ENCODE data around the gene PSPC1. TPM values are rescaled to one million over a fixed set of nuclear protein-coding genes. Genes with fewer than 3 reads are reported as not detected.
"Not testable (repeated sequence)": the region's sequence is repeated elsewhere in the genome, so short reads cannot be mapped to it uniquely, and the experiment has no call there.

The PSPC1 gene
- total RNA-seq (2012; rRNA removed), result 41.1 and 48.4 TPM in 2 replicates

- Histone ChIP-seq H3K4me2 (ENCODE audit: low read length) (peak within 1 kb of the TSS; percentile 72), H3K9ac (ENCODE audit: low read depth, low read length) (peak within 1 kb of the TSS; percentile 97), H3K4me3 (ENCODE audit: low read length) (peak within 1 kb of the TSS; percentile 99)
- H3K4me1 ChIP-seq (ENCODE audit: control insufficient read depth, insufficient read depth, low read length); H3K27me3 ChIP-seq (ENCODE audit: control insufficient read depth, insufficient read depth, low read length); H3K9me3 ChIP-seq (replicated peaks; ENCODE audit: low read length); H3K36me3 ChIP-seq (ENCODE audit: insufficient read depth, low read length): not testable (repeated sequence)
Observed at GRCh38 chr13:19782727-19783682, at the start of gene PSPC1. PSPC1 (minus strand) TSS chr13:19782945; CDS start chr13:19782757, 188 bp downstream.

- H3K4me1 ChIP-seq (ENCODE audit: control insufficient read depth, insufficient read depth, low read length), result no peaks in the 10 kb centered on the region
- no peaks in the 10 kb centered on the region for H3K9me3 ChIP-seq (replicated peaks; ENCODE audit: low read length)
- H3K9ac ChIP-seq (ENCODE audit: low read depth, low read length), result no peak overlapping the region
- peaks cover 31% of the 10 kb centered on the region for H3K36me3 ChIP-seq (ENCODE audit: insufficient read depth, low read length)
- H3K4me3 ChIP-seq (ENCODE audit: low read length), result no peak overlapping the region
- no peak overlapping the region for H3K4me2 ChIP-seq (ENCODE audit: low read length)
- no peaks in the 10 kb centered on the region for H3K27me3 ChIP-seq (ENCODE audit: control insufficient read depth, insufficient read depth, low read length)
Observed at GRCh38 chr13:19822673-19823072, 39.9 kb upstream of the PSPC1 start.

GRCh38 chr13:19818223-19818842 lies 35.6 kb upstream of the PSPC1 start:
- no peak overlapping the region for H3K4me3 ChIP-seq (ENCODE audit: low read length)
- H3K9me3 ChIP-seq (replicated peaks; ENCODE audit: low read length), result no peaks in the 10 kb centered on the region
- H3K4me2 ChIP-seq (ENCODE audit: low read length), result no peak overlapping the region
- H3K9ac ChIP-seq (ENCODE audit: low read depth, low read length), result no peak overlapping the region
- H3K27me3 ChIP-seq (ENCODE audit: control insufficient read depth, insufficient read depth, low read length), result no peaks in the 10 kb centered on the region
- peaks cover 21% of the 10 kb centered on the region for H3K36me3 ChIP-seq (ENCODE audit: insufficient read depth, low read length)
- H3K4me1 ChIP-seq (ENCODE audit: control insufficient read depth, insufficient read depth, low read length), result no peaks in the 10 kb centered on the region

GRCh38 chr13:19817510-19818158 lies 34.9 kb upstream of the PSPC1 start:
- Histone ChIP-seq H3K9ac (ENCODE audit: low read depth, low read length) (no peak overlapping the region), H3K4me2 (ENCODE audit: low read length) (no peak overlapping the region), H3K9me3 (replicated peaks; ENCODE audit: low read length) (no peaks in the 10 kb centered on the region), H3K27me3 (ENCODE audit: control insufficient read depth, insufficient read depth, low read length) (no peaks in the 10 kb centered on the region), H3K4me1 (ENCODE audit: control insufficient read depth, insufficient read depth, low read length) (no peaks in the 10 kb centered on the region), H3K36me3 (ENCODE audit: insufficient read depth, low read length) (peaks cover 16% of the 10 kb centered on the region), H3K4me3 (ENCODE audit: low read length) (no peak overlapping the region)

GRCh38 chr13:19817106-19817505 lies 34.4 kb upstream of the PSPC1 start:
- no peak overlapping the region for H3K9ac ChIP-seq (ENCODE audit: low read depth, low read length)
- no peaks in the 10 kb centered on the region for H3K9me3 ChIP-seq (replicated peaks; ENCODE audit: low read length)
- no peak overlapping the region for H3K4me2 ChIP-seq (ENCODE audit: low read length)
- H3K4me1 ChIP-seq (ENCODE audit: control insufficient read depth, insufficient read depth, low read length), result no peaks in the 10 kb centered on the region
- H3K4me3 ChIP-seq (ENCODE audit: low read length), result no peak overlapping the region
- peaks cover 16% of the 10 kb centered on the region for H3K36me3 ChIP-seq (ENCODE audit: insufficient read depth, low read length)
- H3K27me3 ChIP-seq (ENCODE audit: control insufficient read depth, insufficient read depth, low read length), result no peaks in the 10 kb centered on the region

GRCh38 chr13:19815842-19816241 lies 33.1 kb upstream of the PSPC1 start:
- not testable (repeated sequence) for H3K27me3 ChIP-seq (ENCODE audit: control insufficient read depth, insufficient read depth, low read length); H3K9me3 ChIP-seq (replicated peaks; ENCODE audit: low read length); H3K4me1 ChIP-seq (ENCODE audit: control insufficient read depth, insufficient read depth, low read length); H3K4me2 ChIP-seq (ENCODE audit: low read length); H3K9ac ChIP-seq (ENCODE audit: low read depth, low read length); H3K4me3 ChIP-seq (ENCODE audit: low read length)
- peaks cover 16% of the 10 kb centered on the region for H3K36me3 ChIP-seq (ENCODE audit: insufficient read depth, low read length)

GRCh38 chr13:19810996-19811881 lies 28.5 kb upstream of the PSPC1 start:
- no peaks in the 10 kb centered on the region for H3K27me3 ChIP-seq (ENCODE audit: control insufficient read depth, insufficient read depth, low read length)
- H3K36me3 ChIP-seq (ENCODE audit: insufficient read depth, low read length), result no peaks in the 10 kb centered on the region
- no peaks in the 10 kb centered on the region for H3K4me1 ChIP-seq (ENCODE audit: control insufficient read depth, insufficient read depth, low read length)
- H3K9me3 ChIP-seq (replicated peaks; ENCODE audit: low read length), result no peaks in the 10 kb centered on the region
- no peak overlapping the region for H3K9ac ChIP-seq (ENCODE audit: low read depth, low read length)
- no peak overlapping the region for H3K4me3 ChIP-seq (ENCODE audit: low read length)
- H3K4me2 ChIP-seq (ENCODE audit: low read length), result no peak overlapping the region

- Histone ChIP-seq H3K27me3 (ENCODE audit: control insufficient read depth, insufficient read depth, low read length) (no peaks in the 10 kb centered on the region), H3K36me3 (ENCODE audit: insufficient read depth, low read length) (no peaks in the 10 kb centered on the region), H3K9me3 (replicated peaks; ENCODE audit: low read length) (no peaks in the 10 kb centered on the region), H3K9ac (ENCODE audit: low read depth, low read length) (no peak overlapping the region), H3K4me1 (ENCODE audit: control insufficient read depth, insufficient read depth, low read length) (no peaks in the 10 kb centered on the region), H3K4me3 (ENCODE audit: low read length) (no peak overlapping the region), H3K4me2 (ENCODE audit: low read length) (no peak overlapping the region)
Observed at GRCh38 chr13:19810151-19810550, 27.4 kb upstream of the PSPC1 start.

- Histone ChIP-seq H3K9ac (ENCODE audit: low read depth, low read length) (no peak overlapping the region), H3K36me3 (ENCODE audit: insufficient read depth, low read length) (no peaks in the 10 kb centered on the region), H3K27me3 (ENCODE audit: control insufficient read depth, insufficient read depth, low read length) (no peaks in the 10 kb centered on the region), H3K4me2 (ENCODE audit: low read length) (no peak overlapping the region), H3K9me3 (replicated peaks; ENCODE audit: low read length) (no peaks in the 10 kb centered on the region), H3K4me1 (ENCODE audit: control insufficient read depth, insufficient read depth, low read length) (no peaks in the 10 kb centered on the region), H3K4me3 (ENCODE audit: low read length) (no peak overlapping the region)
Observed at GRCh38 chr13:19805765-19806164, 23.0 kb upstream of the PSPC1 start.

- H3K4me2 ChIP-seq (ENCODE audit: low read length), result no peak overlapping the region
- H3K27me3 ChIP-seq (ENCODE audit: control insufficient read depth, insufficient read depth, low read length), result no peaks in the 10 kb centered on the region
- no peak overlapping the region for H3K4me3 ChIP-seq (ENCODE audit: low read length)
- peaks cover 13% of the 10 kb centered on the region for H3K4me1 ChIP-seq (ENCODE audit: control insufficient read depth, insufficient read depth, low read length)
- no peaks in the 10 kb centered on the region for H3K9me3 ChIP-seq (replicated peaks; ENCODE audit: low read length)
- H3K36me3 ChIP-seq (ENCODE audit: insufficient read depth, low read length), result no peaks in the 10 kb centered on the region
- H3K9ac ChIP-seq (ENCODE audit: low read depth, low read length), result no peak overlapping the region
Observed at GRCh38 chr13:19795956-19796355, 13.2 kb upstream of the PSPC1 start.

- no peaks in the 10 kb centered on the region for H3K27me3 ChIP-seq (ENCODE audit: control insufficient read depth, insufficient read depth, low read length)
- no peaks in the 10 kb centered on the region for H3K36me3 ChIP-seq (ENCODE audit: insufficient read depth, low read length)
- peaks cover 13% of the 10 kb centered on the region for H3K4me1 ChIP-seq (ENCODE audit: control insufficient read depth, insufficient read depth, low read length)
- no peak overlapping the region for H3K4me3 ChIP-seq (ENCODE audit: low read length)
- H3K4me2 ChIP-seq (ENCODE audit: low read length), result no peak overlapping the region
- H3K9ac ChIP-seq (ENCODE audit: low read depth, low read length), result no peak overlapping the region
- no peaks in the 10 kb centered on the region for H3K9me3 ChIP-seq (replicated peaks; ENCODE audit: low read length)
Observed at GRCh38 chr13:19794631-19795030, 11.9 kb upstream of the PSPC1 start.

Data from skeletal muscle satellite cell (primary cell).